Heart left ventricle (tissue), 13 donors: ENCODE measurements around the gene CLIP1.

Experiments
- CTCF ChIP-seq, 12 donors: fragments of 200-600 bp; sonication (generic) in 4 of 12; IDR thresholded peaks; one replicate each; pipeline versions ENCODE4 v1.5.0 to v1.8.0; 2018 to 2022; ENCODE audit warnings: antibody characterized with exemption in 12 of 12, mild to moderate bottlenecking in 5 of 12
- POLR2A ChIP-seq, 2 donors: fragments of 450-650 bp; IDR thresholded peaks; one replicate each; pipeline ENCODE4 v1.6.1; 2017; ENCODE audit warnings: antibody characterized with exemption in 2 of 2, mild to moderate bottlenecking in 2 of 2, moderate library complexity in 2 of 2
- donor health status: ischemic (EF 13 %, LVEDD 7.1; RV severe dilation, severe dysfunction).
- donor health status: DM: no; HTN: yes; CAD: no.
- donor health status: DM: no; HTN: no; CAD: no.
- donor health status: ischemic (EF 25% LVEDD 6.9; RV normal size, moderate dysfunction).
- donor health status: ischemic (EF 25% LVEDD 5.7; RV mildly dilated, moderate dysfunction).
- donor health status: ischemic (EF 35%, LVEDD 5.7; RV mildly dilated, moderate dysfunction).
- donor health status: nonischemic (EF 11% LVEDD 7.7; RV severe dilation, severe dysfunction).
- donor health status: DM: yes; HTN: yes; CAD: no.
- donor health status: PGD.
- donor health status: ischemic (EF 29% LVEDD 5.4; RV normal size, mild dysfunction).
- donor health status: nonischemic (EF 23%, LVEDD 6.1; RV moderate dilation, normal function).

DNA sequence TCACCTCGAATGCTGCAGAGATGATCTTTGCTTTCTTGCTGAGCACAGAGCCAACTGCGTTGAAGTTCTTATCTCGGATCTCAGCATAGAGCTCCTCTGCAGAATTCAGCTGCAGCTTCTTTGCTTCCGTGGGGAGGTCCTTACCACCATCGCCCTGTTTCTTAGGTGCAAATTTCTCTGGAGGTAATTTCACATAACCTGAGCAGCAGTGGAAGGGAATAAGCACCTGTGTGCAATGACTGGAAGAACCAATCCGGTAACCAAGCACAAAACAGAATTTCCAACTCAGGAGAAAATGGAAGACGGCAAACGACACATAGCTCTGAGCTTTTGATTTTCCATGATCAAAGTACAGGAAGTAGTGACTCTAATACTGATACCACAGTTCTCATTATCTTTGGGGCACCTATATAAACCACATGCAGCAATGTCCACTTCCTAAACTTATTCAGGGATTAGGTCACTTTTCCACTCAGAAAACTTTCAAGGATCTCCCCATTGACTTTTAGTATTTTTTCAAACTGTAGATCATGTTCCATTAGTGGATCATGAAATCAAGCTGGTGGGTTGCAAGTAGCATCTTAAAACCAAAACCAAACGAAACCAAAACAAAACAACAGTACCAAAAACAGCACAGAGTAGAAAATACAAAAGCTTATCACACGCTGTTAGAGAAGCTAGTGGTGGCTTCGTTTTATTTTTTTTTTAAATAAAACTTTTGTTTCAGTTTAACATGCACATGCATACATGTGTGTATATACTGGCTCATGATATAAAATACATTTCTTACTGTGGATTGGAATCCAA lies 177.7 kb downstream of the CLIP1 start:
- TF ChIP-seq CTCF (IDR thresholded peaks at IDR 0.05) (no peak), POLR2A (IDR thresholded peaks at IDR 0.05) (no peak)
